ENCODE results near the gene WDR72.

Gene WDR72

GRCh38 chr15:53573091-53573490, 186.4 kb downstream of the WDR72 start:
- no peak for ATAC-seq
- TF ChIP-seq ZFP30 (CRISPR knock-in tag; IDR thresholded peaks at IDR 0.05) (no peak), ZNF70 (CRISPR knock-in tag; IDR thresholded peaks at IDR 0.05) (no peak), POU6F1 (CRISPR knock-in tag; IDR thresholded peaks at IDR 0.05; ENCODE audit: borderline replicate concordance, low read depth) (no peak), ARNTL (CRISPR knock-in tag; IDR thresholded peaks at IDR 0.05; ENCODE audit: borderline replicate concordance, low read depth) (no peak), ZC3H10 (CRISPR knock-in tag; IDR thresholded peaks at IDR 0.05) (no peak), CREB5 (CRISPR knock-in tag; IDR thresholded peaks at IDR 0.05; ENCODE audit: low read depth) (no peak), RARB (CRISPR knock-in tag; IDR thresholded peaks at IDR 0.05) (no peak), ISL1 (CRISPR knock-in tag; IDR thresholded peaks at IDR 0.05) (no peak)

GRCh38 chr15:53569751-53570480, 189.5 kb downstream of the WDR72 start:
- TF ChIP-seq OSR1 (CRISPR knock-in tag; IDR thresholded peaks at IDR 0.05) (no peak), SNAI2 (CRISPR knock-in tag; IDR thresholded peaks at IDR 0.05) (no peak), ZFP3 (CRISPR knock-in tag; IDR thresholded peaks at IDR 0.05) (no peak)
- no peak for ATAC-seq

- no peak for ATAC-seq
- TF ChIP-seq BACH2 (CRISPR knock-in tag; IDR thresholded peaks at IDR 0.05; ENCODE audit: borderline replicate concordance) (no peak), OSR1 (CRISPR knock-in tag; IDR thresholded peaks at IDR 0.05) (no peak), PATZ1 (CRISPR knock-in tag; IDR thresholded peaks at IDR 0.05; ENCODE audit: borderline replicate concordance) (no peak), ZNF70 (CRISPR knock-in tag; IDR thresholded peaks at IDR 0.05) (no peak), CREB5 (CRISPR knock-in tag; IDR thresholded peaks at IDR 0.05; ENCODE audit: low read depth) (no peak), POU6F1 (CRISPR knock-in tag; IDR thresholded peaks at IDR 0.05; ENCODE audit: borderline replicate concordance, low read depth) (no peak), ZFP3 (CRISPR knock-in tag; IDR thresholded peaks at IDR 0.05) (no peak), PPARA (CRISPR knock-in tag; IDR thresholded peaks at IDR 0.05; ENCODE audit: borderline replicate concordance) (no peak)
Observed at GRCh38 chr15:53566912-53567311, 192.6 kb downstream of the WDR72 start.

GRCh38 chr15:53565721-53566120, 193.7 kb downstream of the WDR72 start:
- no peak for ATAC-seq
- TF ChIP-seq ZFP3 (CRISPR knock-in tag; IDR thresholded peaks at IDR 0.05) = no peak
- TF ChIP-seq ZNF8 (CRISPR knock-in tag; IDR thresholded peaks at IDR 0.05) = no peak
- TF ChIP-seq BACH2 (CRISPR knock-in tag; IDR thresholded peaks at IDR 0.05; ENCODE audit: borderline replicate concordance) = no peak
- no peak for TF ChIP-seq PATZ1 (CRISPR knock-in tag; IDR thresholded peaks at IDR 0.05; ENCODE audit: borderline replicate concordance)
- TF ChIP-seq TSHZ2 (CRISPR knock-in tag; IDR thresholded peaks at IDR 0.05) = no peak
- TF ChIP-seq ZNF565 (CRISPR knock-in tag; conservative IDR thresholded peaks at IDR 0.05; ENCODE audit: low read depth) = no peak
- TF ChIP-seq ZC3H10 (CRISPR knock-in tag; IDR thresholded peaks at IDR 0.05) = no peak
- TF ChIP-seq RARB (CRISPR knock-in tag; IDR thresholded peaks at IDR 0.05) = no peak
- no peak for TF ChIP-seq CSDC2 (CRISPR knock-in tag; IDR thresholded peaks at IDR 0.05)
- no peak for TF ChIP-seq ZFP30 (CRISPR knock-in tag; IDR thresholded peaks at IDR 0.05)
- no peak for TF ChIP-seq GLIS3 (CRISPR knock-in tag; IDR thresholded peaks at IDR 0.05)
- no peak for TF ChIP-seq TOX (CRISPR knock-in tag; IDR thresholded peaks at IDR 0.05; ENCODE audit: borderline replicate concordance)
- no peak for TF ChIP-seq OSR1 (CRISPR knock-in tag; IDR thresholded peaks at IDR 0.05)
- no peak for TF ChIP-seq PPARA (CRISPR knock-in tag; IDR thresholded peaks at IDR 0.05; ENCODE audit: borderline replicate concordance)

Measured in SK-N-SH treated with all-trans-retinoic acid at 6 μM for 48 hours (cell line).